Measurements from ENCODE around the gene M6PR. TPM values are rescaled to one million over a fixed set of nuclear protein-coding genes. Genes with fewer than 3 reads are reported as not detected.

M6PR gene
- total and polyA plus RNA-seq, 2 of the 8 experiments (the other 6 are each of a cell fraction or from before 2014, with no cell fraction given), result 106 to 122 TPM

DNA sequence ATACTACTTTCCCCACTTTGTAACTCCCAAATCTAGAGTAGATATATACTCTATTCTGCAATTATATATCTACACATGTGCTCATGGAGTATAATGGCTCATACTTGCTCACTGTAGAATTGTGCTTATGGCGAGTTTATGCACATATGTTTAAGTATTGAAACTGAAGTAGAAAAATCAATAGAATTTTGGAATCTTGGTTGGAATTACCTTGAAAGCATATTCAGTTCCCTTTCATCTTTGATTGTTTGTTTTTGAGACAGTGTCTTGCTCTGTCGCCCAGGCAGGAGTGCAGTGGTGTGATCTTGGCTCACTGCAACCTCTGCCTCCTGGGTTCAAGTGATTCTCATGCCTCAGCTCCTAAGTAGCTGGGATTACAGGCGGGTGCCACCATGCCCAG, 44.4 kb upstream of the M6PR start:
- Histone ChIP-seq H3K14ac (ENCODE audit: insufficient read length) (no peak overlapping the region), H4K20me1 (replicated peaks in 1 of 2; ENCODE audit: control insufficient read depth in 1 of 2, insufficient read depth in 2 of 2, low read length in 2 of 2) (no peaks in the 10 kb centered on the region), H2BK15ac (ENCODE audit: low read length) (no peak overlapping the region), H3K36me3 (ENCODE audit: control insufficient read depth in 2 of 4, insufficient read depth in 4 of 4, low read length in 3 of 4) (no peaks in the 10 kb centered on the region), H2BK20ac (ENCODE audit: low read length) (no peak overlapping the region), H3K18ac (ENCODE audit: extremely low read depth, low read length) (no peak overlapping the region), H4K91ac (replicated peaks; ENCODE audit: insufficient read length, low read length) (no peak overlapping the region), H2AK5ac (ENCODE audit: low read depth, low read length) (no peak overlapping the region), H3K27me3 (replicated peaks in 1 of 4; ENCODE audit: control insufficient read depth in 3 of 4, extremely low read depth in 1 of 4, insufficient read depth in 3 of 4, low read length in 3 of 4) (no peaks in the 10 kb centered on the region), H3K9ac (replicated peaks in 1 of 4; ENCODE audit: extremely low read depth in 1 of 4, low read depth in 3 of 4, low read length in 3 of 4) (no peak overlapping the region), H3K4me1 (replicated peaks in 1 of 4; ENCODE audit: control insufficient read depth in 3 of 4, insufficient read depth in 4 of 4, low read length in 3 of 4) (peaks cover 0 to 3% (median 0%) of the 10 kb centered on the region in 4 experiments; a peak in 2 of 7 replicates), H3K4me3 (ENCODE audit: extremely low read depth in 1 of 4, insufficient read depth in 2 of 4, low read depth in 3 of 4, low read length in 4 of 4) (no peak overlapping the region), H3K79me1 (ENCODE audit: low read depth, low read length) (no peaks in the 10 kb centered on the region), H4K8ac (ENCODE audit: extremely low read depth, insufficient read depth, low read length) (no peak overlapping the region), H3K23me2 (ENCODE audit: low read depth, low read length) (no peaks in the 10 kb centered on the region), H3K9me3 (ENCODE audit: insufficient read depth in 2 of 2, low read depth in 1 of 2, low read length in 1 of 2) (no peaks in the 10 kb centered on the region), H2AFZ (ENCODE audit: low read length) (no peak overlapping the region), H2BK120ac (replicated peaks; ENCODE audit: low read depth, low read length) (no peak overlapping the region), H2BK12ac (ENCODE audit: low read depth, low read length) (no peak overlapping the region), H3K4ac (replicated peaks; ENCODE audit: insufficient read length, low read depth, low read length) (no peak overlapping the region), H3K27ac (ENCODE audit: low read depth, low read length) (no peak overlapping the region), H4K5ac (ENCODE audit: insufficient read length, low read depth, low read length) (no peak overlapping the region), H3K4me2 (ENCODE audit: insufficient read depth in 1 of 2, low read depth in 2 of 2, low read length in 2 of 2) (no peak overlapping the region), H2BK5ac (ENCODE audit: low read depth, low read length) (no peak overlapping the region), H3K56ac (replicated peaks; ENCODE audit: insufficient read length, low read depth, low read length) (no peak overlapping the region), H3K79me2 (ENCODE audit: control insufficient read depth in 1 of 2, insufficient read depth in 2 of 2, low read length in 2 of 2) (no peaks in the 10 kb centered on the region), H3K23ac (ENCODE audit: insufficient read length) (no peak overlapping the region)
- CTCF ChIA-PET (ENCODE audit: partially characterized antibody), result no interaction called here
- WGBS, 2 experiments (ENCODE audit: extremely low coverage in 1 of 2, insufficient coverage in 1 of 2, insufficient read length in 1 of 2, insufficient replicate concordance in 2 of 2, low coverage in 1 of 2, low lambda C conversion rate in 2 of 2, missing lambda C conversion rate in 1 of 2), result 91% methylated on average over 3 of the region's 3 CpGs; no CpG with 5 or more reads in 1 of the 2 experiments
- POLR2A ChIA-PET (ENCODE audit: partially characterized antibody), result no interaction called here
- DNase-seq (ENCODE audit: low read depth in 1 of 2, low spot score in 2 of 2) (no peak), FAIRE-seq (no peak)
- TF ChIP-seq, protein P1, sequence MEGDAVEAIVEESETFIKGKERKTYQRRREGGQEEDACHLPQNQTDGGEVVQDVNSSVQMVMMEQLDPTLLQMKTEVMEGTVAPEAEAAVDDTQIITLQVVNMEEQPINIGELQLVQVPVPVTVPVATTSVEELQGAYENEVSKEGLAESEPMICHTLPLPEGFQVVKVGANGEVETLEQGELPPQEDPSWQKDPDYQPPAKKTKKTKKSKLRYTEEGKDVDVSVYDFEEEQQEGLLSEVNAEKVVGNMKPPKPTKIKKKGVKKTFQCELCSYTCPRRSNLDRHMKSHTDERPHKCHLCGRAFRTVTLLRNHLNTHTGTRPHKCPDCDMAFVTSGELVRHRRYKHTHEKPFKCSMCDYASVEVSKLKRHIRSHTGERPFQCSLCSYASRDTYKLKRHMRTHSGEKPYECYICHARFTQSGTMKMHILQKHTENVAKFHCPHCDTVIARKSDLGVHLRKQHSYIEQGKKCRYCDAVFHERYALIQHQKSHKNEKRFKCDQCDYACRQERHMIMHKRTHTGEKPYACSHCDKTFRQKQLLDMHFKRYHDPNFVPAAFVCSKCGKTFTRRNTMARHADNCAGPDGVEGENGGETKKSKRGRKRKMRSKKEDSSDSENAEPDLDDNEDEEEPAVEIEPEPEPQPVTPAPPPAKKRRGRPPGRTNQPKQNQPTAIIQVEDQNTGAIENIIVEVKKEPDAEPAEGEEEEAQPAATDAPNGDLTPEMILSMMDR (IDR thresholded peaks at IDR 0.05; ENCODE audit: control extremely low read depth in 1 of 3, insufficient read depth in 1 of 3, low read depth in 1 of 3, low read length in 3 of 3), result no peak
- TF ChIP-seq SIN3A (conservative IDR thresholded peaks at IDR 0.05 in 1 of 2, IDR thresholded peaks at IDR 0.05 in 1 of 2; ENCODE audit: low read depth in 1 of 2, low read length in 2 of 2) (no peak), RBBP5 (IDR thresholded peaks at IDR 0.05; ENCODE audit: borderline replicate concordance, low read depth, low read length) (no peak), SAP30 (IDR thresholded peaks at IDR 0.05; ENCODE audit: insufficient read depth, insufficient replicate concordance, low read length) (no peak), KDM5A (IDR thresholded peaks at IDR 0.05; ENCODE audit: low read length) (no peak)

Measured in H1 (cell line).